HG03045 (cell line): ENCODE data around the gene LRAT.
"Not testable (repeated sequence)": the region's sequence is repeated elsewhere in the genome, so short reads cannot be mapped to it uniquely, and the experiment has no call there.

ENCODE experiments used
- ATAC-seq: cut with Tn5 transposase; IDR thresholded peaks from one replicate; pipeline ENCODE4 v1.9.1; 2021; ENCODE audit warnings: mild to moderate bottlenecking, moderate library complexity; ENCODE audit not compliant: unreplicated experiment

LRAT gene

DNA sequence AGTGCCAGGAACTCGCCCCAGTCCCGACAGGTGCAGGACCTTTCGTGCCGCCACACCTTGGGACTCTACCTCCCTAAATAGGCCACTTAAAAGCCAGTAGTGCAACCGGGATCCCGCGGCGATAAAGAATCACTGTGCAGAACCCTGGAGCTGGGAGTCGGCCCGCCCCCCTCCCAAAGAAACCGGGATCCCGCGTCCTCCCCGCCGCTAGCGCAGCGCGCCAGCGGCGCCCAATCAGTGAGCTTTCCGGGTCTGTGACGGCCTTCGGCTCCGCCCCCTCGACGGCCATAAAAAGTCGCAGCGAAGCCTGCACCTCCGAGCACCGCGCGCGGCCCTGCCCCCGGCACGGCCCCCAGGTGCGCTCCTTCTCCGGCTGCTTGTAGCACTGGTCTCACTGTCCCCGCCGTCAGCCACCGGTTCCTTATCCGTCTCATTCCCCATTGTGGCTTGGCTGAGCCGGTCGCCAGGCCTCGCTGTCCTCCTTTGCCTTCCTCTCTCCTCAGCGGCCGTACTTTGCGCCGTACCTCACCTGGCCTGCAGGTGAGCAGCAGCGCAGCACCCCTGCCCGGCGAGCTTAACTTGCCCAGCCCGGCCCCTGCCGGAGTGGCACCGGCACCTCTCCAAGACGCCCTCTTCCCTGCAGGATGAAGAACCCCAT, at the start of gene LRAT:
LRAT (plus strand) TSS at position 318 of the 658 bp plus-strand sequence; CDS start at position 645, 327 bp downstream.
- ATAC-seq: peak; percentile 63

- ATAC-seq: no peak
These were observed 35.9 kb upstream of the LRAT start for GRCh38 chr4:154707877-154708276.

GRCh38 chr4:154709550-154709949, 34.2 kb upstream of the LRAT start:
- ATAC-seq: no peak

GRCh38 chr4:154711522-154711921, 32.3 kb upstream of the LRAT start:
- no peak for ATAC-seq

DNA sequence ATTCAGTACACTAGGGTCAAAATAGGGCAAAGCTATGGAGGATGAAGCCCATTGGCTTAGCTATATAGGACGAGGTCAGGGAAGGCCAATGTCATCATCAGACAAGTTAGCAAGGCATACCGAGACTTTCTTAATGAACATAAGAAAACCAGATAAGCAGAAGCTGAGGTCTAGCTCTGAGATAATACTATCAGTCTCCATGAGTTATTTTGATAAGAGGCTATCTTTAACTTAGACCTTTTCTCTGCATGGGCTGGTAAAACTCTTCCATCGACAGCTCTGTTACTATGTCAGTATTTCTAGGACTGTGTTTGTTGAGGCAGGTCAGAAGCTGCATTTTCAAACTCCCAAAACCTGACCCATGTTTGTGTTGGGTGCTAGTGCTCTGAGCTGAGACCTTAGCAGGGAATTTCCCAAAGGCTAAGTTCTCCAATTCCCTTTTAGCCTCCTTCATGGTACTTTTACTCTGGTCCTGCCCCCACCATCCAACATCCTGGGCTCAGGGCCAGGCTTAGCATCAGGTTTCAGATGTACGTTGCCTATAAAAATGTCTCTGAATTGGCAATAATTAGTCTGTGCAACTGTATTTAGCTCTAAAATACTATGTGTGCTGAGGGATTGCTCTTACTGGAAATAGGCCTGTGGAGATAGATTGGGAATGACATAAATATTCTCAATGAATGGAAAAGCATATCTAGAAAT, 29.3 kb upstream of the LRAT start:
- ATAC-seq: no peak

- no peak for ATAC-seq
These were observed 24.7 kb upstream of the LRAT start for GRCh38 chr4:154719087-154719486.

DNA sequence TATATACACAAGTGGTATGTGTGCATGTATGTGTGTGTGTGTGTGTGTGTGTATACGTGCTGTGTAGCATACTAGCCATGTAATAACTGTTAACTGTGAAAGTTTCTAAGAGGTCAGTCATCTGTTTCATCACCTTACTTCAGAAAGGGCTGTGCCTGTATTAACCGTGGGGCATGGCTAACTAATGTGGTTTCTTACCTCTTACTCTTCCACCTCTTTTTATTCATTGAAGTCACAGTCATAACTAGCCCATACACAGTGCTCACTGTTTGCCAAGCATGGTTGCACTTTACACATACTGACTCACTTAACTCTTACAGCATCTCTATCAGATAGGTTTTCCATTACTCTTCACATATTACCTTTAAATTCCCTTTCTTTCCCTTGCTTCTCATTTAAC, 23.7 kb upstream of the LRAT start:
- ATAC-seq: peak; percentile 43

- no peak for ATAC-seq
These were observed 23.1 kb upstream of the LRAT start for GRCh38 chr4:154720618-154721267.

- ATAC-seq: no peak
These were observed 21.5 kb upstream of the LRAT start for GRCh38 chr4:154722262-154722661.

DNA sequence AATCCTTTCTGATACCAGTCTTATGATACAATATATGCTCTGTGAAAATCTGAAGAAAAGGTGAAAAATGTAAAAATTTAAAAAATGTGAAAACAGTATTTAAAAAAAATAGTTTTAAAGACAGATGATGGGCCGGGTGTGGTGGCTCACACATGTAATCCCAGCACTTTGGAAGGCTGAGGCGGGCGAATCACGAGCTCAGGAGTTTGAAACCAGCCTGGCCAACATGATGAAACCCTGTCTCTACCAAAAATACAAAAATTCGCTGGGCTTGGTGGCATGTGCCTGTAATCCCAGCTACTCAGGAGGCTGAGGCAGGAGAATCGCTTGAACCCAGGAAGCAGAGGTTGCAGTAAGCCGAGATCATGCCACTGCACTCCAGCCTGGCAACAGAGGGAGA, 20.2 kb upstream of the LRAT start:
- not testable (repeated sequence) for ATAC-seq

DNA sequence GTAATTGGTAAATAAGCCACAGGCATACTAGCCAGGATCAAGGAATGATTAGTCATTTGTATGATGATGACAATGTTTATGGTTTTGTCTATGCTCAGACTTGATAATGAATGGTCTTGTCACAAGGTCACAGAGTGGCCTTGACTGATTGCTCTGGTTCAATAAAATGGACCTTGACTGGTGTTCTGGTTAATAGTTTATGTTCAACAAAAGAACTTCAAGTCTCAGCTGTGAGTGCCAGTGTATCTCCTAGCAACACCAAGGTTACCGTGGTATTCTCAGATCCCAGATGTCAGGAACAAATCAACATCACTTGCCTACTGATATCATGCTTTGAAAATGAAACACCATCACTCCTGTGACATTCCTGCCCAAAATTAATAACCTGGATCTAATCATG, 16.3 kb upstream of the LRAT start:
- ATAC-seq: no peak

DNA sequence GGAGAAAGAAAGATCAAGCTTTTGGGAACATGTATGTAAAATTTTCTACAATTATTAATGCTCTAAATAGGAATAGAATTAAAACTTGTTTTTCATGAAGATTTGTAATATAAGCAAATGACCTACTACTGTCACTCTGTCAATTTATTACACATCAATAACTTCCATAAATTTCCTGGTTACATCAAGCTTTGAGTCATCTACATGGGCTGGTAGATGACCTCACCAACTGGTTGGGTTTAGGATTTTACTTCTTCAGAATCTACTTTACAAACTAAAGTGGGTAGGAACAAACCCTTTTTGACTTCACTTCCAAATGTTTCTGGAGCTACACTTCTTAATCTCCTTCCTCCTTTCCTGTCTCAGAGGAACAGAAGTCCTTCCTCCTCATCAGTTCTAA, 12.0 kb upstream of the LRAT start:
- no peak for ATAC-seq

GRCh38 chr4:154732669-154733068, 11.1 kb upstream of the LRAT start:
- no peak for ATAC-seq

DNA sequence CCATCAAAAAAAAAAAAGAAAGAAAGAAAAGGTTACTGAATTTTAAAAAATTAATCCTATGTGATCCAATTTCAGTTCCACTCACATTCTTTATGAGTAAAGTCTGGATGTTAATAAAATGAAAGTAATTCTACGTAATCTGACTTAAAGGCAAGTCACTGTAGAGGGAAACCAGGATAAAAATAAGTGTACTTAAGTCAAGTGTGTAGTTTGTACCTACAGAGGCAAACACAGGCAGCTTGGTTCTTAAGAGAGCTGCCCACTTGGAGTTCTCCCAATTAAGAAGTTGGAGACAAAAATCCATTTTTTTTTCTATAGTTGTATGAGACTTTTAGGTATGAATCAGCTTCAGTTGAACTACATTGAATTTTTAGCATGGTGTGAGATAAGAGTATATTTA, 7.0 kb upstream of the LRAT start:
- no peak for ATAC-seq

DNA sequence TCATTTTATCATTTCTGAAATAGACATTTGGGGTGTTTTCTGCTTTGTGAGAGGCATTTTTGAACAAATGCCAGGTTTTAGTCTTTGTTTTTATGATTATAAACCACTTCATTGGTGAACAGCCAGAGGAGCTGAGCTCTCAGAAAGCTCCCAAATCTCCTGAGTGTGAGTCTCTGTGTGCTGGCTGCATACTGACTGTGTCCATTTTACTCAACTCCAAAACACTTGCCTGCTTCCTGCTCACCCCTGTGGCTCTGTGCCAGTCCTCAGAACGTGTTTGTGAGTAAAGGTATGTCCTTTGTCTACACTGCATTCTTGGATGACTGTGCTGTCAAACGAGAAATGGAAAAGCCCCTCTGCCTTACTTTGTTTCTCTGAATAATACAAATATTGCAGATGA, 5.4 kb upstream of the LRAT start:
- no peak for ATAC-seq

DNA sequence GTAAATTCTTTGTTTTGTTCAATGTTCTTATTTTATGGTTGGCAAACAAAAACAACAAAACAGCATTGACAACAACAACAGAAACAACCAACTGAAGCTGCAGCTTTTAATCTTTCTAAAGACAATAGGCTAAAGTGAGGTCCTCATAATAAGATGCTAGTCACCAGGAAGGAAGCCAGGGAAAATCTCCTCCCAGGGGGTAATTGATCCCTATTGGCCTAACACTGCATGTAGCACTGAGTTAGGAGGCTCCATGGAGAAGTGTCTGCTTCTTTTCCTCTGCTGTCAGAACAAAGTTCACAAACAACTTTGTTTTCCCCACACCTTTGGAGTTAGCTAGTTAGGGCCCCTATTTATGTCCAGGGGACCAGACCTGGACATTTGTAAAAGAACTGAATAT, 4.7 kb upstream of the LRAT start:
- ATAC-seq: no peak

DNA sequence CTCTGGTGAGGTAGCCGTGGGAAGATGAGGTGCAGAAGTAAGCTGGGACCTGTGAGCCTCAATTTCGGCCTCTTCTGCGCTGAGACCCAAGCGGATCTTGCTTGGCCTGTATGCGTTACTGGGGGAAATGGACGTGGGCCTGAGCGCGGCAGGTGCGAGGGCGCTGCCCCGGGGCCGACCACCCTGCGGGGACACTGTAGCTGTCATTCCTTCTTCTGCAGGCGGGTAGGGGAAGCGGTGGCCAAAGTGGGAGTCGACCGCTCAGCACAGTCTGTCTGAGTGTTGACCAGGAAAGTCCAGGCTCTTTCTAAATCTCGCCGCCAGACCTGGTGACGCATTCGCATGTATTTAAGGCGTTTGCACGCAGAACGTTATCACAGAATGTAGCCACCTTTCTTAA, 3.3 kb upstream of the LRAT start:
- no peak for ATAC-seq

DNA sequence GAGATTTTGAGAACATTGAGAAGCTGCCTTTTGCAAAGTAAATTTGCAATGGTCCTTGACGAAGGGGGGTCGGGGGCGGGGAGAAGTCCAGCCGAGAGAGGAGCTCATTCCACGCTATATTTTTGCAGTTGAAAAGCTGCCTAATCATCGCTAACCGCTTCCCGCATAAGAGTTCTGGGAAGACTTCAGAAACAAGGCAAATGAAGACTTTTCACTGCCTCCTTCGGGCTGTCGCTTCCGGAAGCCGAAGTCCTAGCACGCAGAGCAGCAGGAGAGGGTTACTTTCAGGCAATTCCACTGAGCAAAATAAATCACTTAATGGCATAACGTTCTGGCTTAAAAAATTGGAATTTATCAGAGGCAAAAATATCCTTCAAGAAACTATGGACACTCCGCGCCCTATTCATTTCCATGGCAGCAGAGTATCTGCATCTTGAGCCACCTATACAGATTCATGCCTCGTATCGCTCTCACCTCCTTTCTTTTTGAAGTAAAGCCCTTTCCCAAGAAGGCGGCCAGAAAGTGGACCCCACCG, 2.6 kb upstream of the LRAT start:
- no peak for ATAC-seq

- ATAC-seq: no peak
These were observed 1.6 kb upstream of the LRAT start for GRCh38 chr4:154741922-154742850.

GRCh38 chr4:154744341-154744926, 634 bp downstream of the LRAT start:
- ATAC-seq: no peak
